GM19240 (cell line): ENCODE results near the gene EXOC6B.

Experiments used
- DNase-seq: peaks from one replicate; pipeline ENCODE4 v3.0.0; 2011; ENCODE audit warnings: low spot score; ENCODE audit not compliant: insufficient read length

The EXOC6B gene

DNA sequence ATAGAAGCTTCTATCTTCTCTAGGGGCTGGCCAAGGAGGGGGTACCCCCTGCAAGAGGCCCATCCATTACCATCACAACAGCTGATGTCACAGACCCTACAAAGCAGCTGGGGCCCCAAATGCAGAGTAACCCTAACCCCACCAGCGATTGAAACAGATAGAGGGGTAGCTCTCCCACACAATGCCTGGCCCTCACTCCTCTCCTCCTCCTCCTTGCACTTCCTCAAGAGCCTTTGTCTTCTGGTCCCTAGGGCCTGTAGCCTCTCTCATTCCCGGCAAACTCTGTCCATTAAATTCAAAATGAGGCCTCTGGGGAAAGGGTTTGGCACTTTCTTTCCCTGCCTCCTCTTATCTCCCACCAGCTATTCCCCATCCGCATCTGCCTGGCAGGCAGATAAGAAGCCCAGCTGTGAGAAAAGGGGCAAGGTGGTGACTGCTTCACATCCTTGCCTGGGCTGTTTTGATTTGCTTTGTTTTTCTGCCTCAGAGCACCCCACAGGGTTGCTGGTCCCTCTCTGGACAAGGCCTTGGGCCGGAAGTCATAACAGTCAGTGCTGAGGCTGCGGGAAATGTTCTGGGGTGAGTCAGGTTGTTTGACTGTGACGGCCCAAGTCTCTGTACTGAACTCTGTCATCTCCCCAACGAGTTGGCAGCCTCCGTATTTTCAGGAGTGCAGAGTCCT is 652.1 kb downstream of the EXOC6B start:
- no peak for DNase-seq

DNA sequence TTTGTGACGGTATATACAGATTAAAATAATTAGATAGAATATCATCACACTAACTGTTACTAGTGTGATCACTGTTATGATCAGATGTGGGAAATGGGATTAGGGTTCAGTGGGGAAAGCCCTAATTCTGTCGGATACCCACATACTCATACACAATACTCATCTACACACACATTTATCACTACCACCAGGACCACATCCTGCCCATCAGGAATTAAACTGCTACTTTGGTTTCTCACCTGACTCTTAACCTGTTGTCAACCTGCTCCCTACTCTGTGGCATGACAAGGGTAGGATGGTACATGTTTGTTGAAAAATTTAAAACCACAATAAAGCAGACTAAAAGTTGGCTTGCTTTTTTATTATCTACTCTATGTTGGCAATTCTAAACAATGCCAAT is 653.4 kb downstream of the EXOC6B start:
- DNase-seq = no peak

DNA sequence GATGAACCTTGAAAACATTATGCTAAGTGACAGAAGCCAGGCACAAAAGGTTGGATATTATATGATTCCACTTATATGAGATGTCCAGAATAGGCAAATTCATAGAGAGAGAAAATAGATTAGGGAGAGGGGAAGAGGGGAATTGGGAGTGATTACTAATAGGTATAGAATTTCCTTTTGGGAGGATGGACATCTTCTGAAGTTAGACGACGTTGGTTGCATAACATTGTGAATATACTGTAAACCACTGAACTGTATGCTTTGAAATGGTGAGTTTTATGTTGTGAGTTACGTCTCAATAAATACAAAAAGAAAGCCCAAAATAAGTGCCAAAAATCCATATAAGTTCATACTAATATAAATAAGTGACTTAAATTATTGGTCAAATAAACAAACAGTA is 659.6 kb downstream of the EXOC6B start:
- DNase-seq = no peak

DNA sequence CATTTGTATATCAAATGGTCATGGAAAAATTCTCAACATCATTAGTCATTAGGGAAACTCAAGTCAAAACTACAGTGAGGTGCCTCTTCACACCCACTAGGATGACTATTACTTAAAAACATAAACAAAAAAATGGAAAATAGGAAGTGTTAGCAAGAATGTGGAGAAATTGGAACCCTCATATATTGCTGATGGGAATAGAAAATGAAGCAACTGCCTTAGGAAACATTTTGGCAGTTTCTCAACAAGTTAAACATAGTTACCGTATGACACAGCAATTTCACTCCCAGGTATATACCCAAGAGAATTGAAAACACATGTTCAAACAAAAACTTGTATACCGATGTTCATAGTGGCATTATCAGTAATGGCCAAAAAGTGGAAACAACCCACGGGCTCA is 660.0 kb downstream of the EXOC6B start:
- DNase-seq = no peak

DNA sequence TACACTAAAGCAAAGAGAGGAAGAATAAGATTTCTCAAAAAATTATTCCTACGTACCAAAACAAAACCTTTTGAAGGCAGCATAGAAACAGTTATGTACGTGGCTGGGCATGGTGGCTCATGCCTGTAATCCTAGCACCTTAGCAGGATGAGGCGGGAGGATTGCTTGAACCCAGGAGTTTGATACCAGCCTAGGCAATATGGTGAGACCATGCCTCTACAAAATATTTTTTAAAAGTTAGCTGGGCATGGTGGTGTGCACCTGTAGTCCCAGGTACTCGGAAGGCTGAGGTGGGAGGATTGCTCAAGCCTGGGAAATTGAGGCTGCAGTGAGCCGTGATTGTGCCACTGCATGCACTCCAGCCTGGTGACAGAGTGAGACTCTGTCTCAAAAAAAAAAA is 663.3 kb downstream of the EXOC6B start:
- DNase-seq = no peak

DNA sequence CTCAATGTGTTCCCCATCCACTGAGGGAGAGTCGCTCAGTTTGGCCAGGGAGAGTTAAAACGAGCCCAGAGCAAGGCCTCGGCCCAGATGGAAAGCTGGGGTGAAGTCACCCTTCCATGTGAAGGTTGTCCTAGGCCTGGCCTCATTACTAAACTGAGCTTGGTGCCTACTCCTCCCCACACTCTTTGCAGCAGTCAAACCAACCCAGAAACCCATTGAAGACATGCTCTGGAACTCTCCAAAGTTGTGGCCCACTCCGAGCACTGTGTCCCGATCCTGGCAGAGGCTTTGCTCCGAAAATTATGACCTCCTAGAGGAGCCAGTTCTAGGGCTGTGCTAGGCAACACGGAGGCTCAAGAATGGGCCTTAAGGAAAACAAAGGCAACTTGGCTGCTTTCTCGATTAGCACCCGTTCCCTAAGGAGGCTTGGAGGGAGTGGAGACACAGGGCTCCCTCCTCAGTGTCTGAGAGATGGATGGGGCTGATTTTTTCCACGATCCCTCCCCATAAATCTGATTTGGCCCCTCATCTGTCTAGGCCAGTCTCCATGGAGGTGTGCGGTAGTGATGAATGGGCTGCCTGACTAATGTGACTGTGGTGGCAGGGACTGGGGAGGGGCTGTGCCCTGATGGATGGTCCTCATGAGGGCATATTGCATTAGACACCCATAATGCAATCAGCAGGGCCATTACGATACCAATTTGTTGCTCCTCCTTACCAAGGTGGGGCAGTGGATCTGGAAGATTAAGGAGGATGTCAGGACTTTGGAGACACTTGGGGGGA is 666.4 kb downstream of the EXOC6B start:
- no peak for DNase-seq

DNA sequence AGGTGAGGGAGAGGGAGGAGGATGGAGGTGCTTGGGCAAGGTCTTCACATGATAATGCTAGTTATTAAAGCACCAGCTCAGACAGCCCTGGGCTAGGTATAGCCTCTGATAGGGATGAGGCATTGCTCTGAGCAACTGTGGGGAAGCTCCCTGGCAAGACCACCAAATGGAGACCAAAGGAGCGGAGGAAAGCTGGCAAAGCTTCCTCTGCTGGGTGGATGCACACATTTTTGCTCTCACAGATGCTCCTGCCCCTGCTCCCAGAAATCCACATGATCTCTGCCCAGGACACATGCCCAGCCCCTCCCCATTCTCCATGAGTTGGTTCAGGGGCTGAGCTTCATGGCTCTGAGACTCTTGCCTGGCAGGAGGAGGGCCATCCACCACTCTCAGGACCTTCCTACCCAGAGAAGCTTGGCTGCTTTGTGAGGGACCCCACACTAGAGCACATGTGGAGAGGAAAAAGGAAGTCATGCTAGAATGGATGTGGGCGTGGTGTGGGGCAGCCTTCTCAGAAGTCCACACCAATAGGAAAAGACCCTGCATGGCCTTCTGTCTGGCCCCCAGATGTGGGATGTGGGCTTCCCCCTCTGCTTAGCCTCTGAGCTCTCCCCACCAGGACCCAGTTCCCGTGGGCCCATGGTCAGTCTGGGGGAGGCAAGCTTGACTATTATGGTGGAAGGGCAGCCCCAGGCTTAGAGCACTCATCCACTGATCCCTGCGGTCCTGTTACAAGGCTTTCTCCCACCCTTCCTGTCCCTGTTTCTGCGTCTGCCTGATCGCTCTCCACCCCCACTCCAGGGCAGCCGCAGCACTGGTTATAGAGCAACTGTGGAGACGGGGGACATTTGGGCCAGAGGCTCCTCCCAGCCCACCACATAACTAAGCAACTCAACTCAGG is 667.7 kb downstream of the EXOC6B start:
- DNase-seq = no peak

DNA sequence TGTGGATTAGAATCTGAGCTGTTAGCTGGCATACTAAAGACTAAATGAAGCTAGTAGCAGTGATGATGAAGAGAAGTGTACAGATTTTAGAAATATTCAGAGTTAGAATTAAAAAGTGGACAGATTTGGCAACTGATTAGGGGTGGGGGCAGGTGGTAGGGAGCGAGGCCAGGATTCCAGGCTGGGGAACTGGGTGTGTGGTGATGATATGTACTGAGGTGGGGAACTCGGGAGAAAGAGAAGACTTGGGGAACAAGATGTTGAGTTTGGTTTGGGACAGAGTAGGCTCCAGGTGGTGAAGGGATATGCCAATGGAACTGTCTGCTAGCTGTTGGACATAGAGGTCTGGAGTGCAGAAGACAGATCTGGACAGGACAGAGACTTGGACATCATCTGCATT is 669.0 kb downstream of the EXOC6B start:
- DNase-seq = no peak

DNA sequence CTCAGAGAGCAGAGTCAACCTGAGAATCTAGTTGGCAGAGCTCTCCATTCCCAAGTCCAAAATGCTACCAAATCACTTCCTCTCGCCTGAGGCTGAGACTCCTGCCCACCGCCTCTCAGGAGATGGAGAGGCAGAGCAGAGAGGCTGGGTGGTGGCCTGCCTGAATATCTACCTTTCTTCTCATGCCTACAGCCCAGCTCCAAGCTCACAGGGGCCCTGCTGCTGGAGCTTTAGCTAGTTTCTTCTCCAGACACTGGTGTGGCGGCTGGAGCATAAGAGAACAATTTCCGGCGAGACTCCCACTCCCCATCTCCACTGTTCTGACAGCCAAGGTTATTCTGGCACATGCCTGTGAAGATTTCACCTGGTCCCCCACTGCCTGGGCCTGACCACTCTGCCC is 670.1 kb downstream of the EXOC6B start:
- DNase-seq = no peak

DNA sequence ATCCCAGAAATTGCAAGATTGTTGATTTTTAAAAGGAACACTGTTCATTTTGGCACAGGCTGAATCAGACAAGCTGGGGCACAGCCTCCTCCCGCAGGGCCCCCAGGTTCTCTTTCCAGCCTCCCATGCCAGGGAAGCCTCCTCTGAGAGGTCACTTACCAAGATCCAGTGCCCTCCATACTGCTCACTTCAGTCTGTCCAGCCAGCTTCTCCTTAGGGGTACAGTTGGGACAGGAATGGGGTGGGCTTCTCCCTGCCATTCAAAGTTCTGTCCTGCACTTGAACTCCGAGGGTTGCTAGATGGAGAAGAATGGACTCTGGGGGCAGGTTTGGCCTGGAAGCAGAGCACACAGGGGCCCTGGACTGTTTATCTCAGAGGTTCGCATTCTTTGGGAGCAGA is 670.7 kb downstream of the EXOC6B start:
- no peak for DNase-seq

DNA sequence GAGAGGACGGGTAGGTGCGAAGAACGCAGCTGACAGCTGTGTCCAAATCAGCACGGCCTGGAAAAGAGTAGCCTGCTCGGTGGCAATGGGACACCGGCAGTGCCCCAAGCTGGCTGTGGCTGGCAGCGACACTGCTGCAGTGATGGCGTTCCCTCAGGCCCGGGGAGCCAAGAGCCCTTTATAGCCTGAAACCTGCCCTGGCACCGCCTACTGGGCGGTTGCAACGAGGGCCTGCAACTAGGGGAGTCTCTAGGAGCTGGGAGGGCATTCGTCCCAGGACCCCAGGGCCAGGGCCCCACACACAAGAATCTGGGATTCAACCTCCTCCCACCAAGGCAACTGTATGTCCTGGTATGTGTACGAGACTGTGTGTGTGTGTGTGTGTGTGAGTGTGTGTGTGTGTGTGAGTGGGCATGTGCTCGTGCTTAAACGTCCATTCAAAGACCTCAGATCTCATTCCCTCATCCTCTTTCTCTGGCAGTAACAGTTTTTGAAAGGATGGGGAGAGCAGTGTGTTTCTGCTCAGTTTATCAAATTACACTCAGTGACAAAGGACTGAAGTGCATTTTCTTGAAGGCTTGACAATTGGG is 671.4 kb downstream of the EXOC6B start:
- DNase-seq = no peak

DNA sequence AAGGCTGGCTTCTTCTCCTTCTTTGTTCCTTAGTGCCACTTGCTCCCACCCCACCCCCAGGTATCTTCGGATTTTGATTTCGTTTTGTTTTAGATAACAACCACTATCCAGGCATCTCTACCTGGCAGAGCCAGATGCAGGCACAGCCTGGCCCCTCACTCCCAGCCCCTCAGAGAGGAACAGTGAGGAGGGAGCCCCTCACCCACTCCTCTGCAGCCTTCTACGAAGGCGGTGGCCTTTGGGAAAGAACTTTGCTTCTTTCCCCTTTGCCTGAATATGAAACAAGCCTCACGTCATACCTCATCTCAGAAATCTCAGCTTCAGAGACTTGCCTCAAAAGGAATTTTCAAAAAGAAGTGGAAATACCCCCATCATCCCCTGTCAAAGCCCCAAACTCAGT is 671.9 kb downstream of the EXOC6B start:
- no peak for DNase-seq

DNA sequence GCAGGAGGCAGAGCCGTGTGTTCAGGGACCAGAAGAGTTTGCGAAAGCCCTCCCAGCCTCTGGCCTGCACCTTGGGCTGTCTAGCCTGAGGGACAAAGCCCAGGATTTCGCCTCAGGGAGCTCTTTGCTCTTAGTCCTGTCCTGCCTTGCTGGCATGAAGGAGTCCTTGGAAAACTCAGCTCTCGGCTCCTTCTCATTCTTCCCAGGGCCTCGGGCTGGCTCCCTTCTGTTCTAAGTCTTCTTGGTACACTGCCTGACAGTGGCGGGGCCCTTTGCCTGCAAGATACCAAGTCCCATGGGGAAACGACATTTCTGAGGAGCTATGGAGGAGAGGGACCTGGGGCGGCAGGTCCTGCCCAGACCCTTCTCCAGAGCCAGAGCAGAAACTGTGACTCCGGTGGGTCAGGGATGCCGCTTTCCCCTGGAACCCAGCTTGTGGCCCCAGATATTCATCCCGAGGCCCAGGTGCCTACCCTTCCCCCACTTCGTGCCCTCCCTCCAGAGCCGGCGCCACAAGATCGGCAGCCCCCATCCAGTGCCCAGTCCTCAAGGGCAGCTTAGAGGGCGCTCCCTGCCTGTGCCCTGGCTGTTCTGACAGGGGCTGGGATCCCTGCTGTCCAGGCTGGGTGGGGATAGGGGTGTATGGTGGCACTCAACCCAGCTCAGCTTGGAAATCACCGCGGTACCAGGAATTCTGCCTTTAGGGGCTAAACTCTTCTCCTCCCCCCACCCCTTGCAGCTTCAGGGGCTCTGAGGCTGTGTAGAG is 672.6 kb downstream of the EXOC6B start:
- no peak for DNase-seq

DNA sequence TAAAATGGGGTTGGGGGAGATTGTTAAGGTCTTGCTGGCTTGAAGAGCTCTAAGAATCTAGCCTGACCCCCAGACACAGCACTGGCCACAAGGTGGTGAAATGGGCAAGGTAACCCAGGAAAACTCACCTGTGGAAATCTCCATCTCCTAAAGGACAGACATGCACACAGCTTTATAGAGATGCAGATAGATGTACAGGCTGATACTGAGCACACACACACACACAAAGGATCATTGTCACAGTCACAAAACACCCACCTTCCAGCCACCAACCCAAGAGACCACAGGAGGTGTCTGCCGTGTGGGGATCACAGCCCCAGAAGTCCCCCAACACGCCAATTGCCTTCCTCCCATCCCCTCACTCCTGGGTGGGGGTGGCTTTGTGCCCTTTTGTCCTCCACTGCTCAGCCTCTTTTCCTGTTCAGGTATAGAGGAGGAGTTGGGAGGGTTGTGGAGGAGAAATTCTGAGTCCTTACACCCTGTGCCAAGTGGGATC is 674.9 kb downstream of the EXOC6B start:
- no peak for DNase-seq

DNA sequence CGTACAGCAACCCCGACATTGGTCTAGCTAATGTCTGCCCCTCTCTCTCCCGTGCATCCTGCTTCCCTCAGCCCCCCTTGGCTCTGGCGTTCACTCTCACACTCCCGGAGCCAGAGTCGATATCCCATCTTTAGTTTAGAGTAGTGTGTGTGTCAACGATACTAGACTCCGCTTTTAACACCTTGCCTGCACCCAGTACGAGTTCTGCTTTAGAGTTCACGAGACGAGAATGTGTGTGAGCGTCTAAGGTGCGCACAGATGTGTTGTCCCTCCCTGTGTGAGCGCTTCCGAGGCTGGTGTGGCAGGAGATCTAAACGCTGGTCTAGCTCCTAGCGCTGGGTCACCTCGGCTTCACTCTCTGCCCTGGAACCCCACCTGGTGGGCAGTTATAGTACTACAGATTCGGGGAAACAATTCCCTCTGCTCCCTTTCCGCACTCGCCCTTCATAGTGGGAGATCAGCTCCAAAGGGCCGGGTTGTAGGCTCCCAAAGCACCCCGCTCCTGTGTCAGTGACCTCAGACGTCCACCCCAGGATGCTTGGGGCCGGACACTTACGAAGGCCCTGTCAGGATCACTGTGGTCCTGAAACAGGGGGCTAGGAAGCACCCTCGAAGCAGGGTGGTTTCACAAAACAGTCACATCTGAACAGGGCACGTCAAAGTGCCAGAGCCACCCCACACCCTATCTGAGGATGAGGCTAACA is 675.5 kb downstream of the EXOC6B start:
- peak; percentile 88 for DNase-seq

DNA sequence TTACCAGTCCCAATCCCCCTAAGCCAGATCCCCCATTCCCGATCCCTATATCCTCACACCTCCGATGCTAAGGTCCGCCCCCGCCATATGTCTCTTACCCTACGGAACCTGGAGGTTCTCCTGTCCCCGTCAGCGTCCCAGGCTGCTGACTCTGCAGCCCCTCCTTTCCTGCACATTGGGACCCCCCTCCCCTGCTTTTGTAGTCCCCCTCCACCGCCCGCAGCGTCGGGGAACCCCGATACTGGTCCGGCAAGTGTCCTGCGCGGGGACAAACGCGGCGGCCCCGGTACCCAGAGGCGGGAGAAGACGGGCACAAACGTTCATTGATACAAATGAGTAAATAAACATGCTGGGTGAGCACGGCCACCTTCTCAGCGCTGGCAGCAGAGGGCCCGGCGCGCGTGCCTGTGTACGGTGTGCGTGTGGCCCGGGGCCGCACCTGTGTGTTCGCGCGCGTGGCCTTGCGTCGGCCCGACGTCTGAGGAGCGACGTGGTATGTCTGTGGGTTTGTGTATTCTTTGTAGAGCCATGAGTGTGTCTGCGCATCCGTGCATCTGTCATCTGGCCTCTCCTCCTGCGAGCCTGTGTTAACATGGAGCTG is 676.2 kb downstream of the EXOC6B start:
- no peak for DNase-seq

DNA sequence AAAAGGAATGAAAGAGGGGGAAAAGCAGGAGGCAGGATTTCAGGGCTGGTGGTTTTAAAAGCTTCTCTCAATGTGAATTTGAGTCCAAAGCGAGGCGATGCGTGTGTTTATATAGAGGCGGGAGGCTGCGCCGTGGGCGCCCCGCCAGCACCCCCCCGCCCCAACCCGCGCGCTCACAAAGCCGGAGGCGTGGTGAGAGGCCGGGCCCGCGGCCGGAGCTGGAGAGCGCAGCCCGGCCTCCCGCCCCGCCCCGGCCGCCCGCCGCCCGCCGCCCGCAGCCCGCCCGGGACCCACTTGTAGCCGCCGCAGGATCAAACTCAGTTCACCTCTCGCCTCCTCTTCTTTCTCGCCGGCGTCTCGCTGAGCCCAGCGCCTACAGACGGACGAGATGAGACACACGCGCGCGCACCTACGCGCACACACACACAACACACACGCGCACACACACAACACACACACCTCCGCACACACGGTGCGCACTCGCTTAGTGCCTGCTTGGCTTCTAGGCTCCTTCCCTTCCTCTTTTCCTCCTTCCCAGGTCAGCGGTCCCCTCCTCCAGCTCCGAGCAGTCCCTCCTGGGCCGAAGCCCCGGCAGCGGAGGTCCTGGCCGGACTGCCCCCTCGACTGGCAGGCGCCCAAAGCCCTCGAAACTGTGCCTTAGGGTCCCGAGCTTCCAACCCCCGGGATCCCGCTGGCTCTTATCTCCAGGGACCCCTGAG is 676.8 kb downstream of the EXOC6B start:
- no peak for DNase-seq

DNA sequence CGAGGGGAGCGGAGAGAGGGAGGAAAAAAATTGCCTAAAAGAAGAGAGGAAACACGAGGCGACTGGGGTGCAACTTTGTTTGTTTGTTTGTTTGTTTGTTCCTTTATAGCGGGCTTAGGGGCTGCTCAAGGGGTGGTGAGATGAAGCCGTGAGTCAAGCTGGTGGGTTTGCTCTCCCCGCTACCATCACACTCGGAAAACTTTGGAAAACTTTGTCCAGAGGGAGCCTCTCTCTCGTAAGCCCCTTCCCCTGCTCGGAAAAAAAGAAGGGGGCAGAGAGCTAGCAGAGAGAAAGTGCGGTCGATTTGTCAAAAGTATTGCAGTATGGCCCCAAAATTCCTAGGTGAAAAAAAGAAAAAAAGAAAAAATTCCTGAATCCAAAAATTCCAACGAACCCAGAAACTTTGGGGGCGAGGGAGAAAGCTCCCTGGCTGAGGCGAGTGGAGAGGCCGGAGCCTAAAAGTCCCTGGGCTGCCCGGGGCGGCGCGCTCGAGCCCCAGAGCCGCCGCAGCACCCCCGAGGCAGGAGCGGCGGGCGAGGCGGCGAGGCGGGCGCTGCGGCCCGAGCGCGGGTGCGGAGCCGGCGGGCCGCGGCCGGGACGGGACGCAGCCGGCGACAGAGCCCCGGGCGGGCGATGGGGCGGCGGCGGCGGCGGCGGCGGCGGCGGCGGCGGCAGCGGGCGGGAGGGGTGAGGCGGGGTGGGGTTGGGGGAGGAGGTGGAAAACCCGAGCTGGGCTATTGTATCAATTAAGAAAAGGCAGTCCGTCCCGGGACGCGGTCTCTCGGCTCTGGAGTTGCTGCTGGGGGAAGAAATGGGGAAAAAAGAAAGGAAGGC is 677.6 kb downstream of the EXOC6B start:
- DNase-seq = no peak
